Measurements from ENCODE around the gene TMEM132D.

GRCh38 chr12:129067491-129067890 lies 836.3 kb downstream of the TMEM132D start:
- TF ChIP-seq, protein P1, sequence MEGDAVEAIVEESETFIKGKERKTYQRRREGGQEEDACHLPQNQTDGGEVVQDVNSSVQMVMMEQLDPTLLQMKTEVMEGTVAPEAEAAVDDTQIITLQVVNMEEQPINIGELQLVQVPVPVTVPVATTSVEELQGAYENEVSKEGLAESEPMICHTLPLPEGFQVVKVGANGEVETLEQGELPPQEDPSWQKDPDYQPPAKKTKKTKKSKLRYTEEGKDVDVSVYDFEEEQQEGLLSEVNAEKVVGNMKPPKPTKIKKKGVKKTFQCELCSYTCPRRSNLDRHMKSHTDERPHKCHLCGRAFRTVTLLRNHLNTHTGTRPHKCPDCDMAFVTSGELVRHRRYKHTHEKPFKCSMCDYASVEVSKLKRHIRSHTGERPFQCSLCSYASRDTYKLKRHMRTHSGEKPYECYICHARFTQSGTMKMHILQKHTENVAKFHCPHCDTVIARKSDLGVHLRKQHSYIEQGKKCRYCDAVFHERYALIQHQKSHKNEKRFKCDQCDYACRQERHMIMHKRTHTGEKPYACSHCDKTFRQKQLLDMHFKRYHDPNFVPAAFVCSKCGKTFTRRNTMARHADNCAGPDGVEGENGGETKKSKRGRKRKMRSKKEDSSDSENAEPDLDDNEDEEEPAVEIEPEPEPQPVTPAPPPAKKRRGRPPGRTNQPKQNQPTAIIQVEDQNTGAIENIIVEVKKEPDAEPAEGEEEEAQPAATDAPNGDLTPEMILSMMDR (conservative IDR thresholded peaks at IDR 0.05; ENCODE audit: low read depth, low read length): no peak
- no peak for TF ChIP-seq EZH2 (IDR thresholded peaks at IDR 0.05; ENCODE audit: borderline replicate concordance, low read depth, low read length, poor library complexity, severe bottlenecking)
